ENCODE data around the gene TAF1C.

TAF1C gene

DNA sequence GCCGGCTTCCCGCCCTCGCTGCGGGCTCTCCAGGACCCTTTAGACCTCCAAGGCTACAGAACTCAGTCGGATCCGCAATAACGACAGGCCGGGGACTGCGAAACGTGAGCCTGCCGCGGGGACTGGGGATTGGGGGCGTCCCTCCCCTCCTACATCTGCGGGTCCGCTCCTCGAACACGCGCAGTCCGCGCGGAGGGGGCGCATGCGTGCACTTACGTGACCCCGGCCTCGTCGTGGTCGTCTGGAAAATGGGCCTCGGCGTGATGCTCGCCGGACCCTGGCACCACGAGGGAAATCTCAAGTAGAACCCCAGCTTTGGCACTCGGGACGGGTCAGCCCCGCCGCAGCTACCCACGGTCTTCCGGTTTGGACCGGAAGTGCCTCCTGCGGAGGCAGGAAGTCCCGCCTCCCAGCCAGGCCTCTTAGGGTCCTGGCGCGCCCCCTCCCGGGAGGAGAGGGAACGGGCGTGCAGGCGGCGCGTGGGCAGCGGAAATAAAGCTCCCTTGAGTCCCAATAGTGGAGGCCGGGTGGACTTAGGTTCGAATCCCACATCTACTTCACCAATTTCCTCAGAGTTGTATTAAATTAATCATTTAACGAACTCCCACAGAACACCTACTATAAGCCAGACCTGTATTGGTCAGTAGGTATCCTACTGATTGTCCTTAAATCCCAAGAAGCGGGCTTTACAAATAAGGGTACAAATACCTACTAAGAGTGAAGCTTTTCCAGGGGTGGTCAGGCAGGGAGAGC, at the start of gene TAF1C:
Gene TAF1C (minus strand): TSS at position 373 of the 753 bp plus-strand sequence. CDS start 2,069 bp downstream, outside the sequence.
- H3K4me3 ChIP-seq (ENCODE audit: low read length), result peak within 1 kb of the TSS; percentile 91
- TF ChIP-seq ZNF274 (IDR thresholded peaks at IDR 0.05; ENCODE audit: low read depth, low read length), result no peak

DNA sequence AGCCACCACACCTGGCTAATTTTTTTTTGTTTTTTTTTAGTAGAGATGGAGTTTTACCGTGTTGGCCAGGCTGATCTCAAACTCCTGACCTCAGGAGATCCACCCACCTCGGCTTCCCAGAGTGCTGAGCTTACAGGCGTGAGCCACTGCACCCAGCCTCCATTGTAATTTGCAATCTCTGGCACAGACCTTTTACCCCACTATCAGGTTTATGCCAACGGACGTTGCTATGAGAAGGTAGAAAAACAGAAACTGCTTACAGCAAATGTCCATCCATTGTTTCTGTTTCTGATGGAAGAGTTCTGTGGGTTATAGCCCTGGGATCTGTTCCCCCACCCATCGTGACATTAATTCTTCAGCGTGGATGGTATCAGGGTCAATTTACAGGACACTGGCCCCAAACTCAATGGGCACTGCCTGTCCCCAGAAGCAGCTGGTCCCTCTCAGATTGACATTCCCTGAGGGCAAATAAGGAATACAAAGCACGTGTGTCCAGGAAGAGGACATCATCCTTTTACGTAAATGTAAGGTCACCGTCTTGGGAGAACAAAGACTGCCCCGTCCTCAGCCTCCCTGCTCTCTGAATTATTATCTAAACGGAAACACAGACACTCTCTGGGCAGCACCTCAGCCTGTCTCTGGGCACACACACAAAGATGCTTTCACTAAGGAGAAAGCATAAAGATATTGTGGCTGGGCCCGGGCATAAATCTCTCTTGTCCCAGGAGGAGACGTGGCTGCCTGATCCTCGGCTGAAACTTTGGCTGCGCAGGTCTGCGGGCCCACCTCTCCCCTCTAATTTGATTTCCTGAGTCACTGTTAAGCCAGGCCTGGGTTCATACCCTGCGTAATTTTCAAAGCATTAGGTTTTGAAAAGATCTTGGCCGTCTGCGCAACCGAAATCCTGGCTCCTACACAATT, 47.7 kb upstream of the TAF1C start:
- no peak for TF ChIP-seq ZNF274 (IDR thresholded peaks at IDR 0.05; ENCODE audit: low read depth, low read length)
- no peak overlapping the region for H3K4me3 ChIP-seq (ENCODE audit: low read length)

DNA sequence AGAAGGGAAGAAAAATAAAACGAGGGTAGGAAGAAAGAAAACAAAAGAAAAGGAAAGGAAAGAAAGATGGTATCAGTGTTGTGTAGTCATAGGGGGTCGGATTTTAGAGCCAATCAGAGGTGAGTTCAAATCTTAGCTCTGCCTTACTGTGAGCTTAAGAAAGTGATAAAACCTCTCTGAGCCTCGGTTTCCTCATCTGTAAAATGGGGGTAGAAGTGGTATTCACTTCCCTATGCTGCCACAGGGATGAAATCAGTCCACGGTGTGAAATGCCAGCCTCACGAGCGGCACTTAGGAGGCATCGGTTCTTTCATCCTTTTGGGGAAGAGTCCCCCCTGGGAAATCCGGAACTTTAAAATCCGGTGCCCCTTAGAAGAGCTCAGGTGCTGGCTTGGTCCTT, 46.9 kb upstream of the TAF1C start:
- TF ChIP-seq ZNF274 (IDR thresholded peaks at IDR 0.05; ENCODE audit: low read depth, low read length), result no peak
- H3K4me3 ChIP-seq (ENCODE audit: low read length), result no peak overlapping the region

DNA sequence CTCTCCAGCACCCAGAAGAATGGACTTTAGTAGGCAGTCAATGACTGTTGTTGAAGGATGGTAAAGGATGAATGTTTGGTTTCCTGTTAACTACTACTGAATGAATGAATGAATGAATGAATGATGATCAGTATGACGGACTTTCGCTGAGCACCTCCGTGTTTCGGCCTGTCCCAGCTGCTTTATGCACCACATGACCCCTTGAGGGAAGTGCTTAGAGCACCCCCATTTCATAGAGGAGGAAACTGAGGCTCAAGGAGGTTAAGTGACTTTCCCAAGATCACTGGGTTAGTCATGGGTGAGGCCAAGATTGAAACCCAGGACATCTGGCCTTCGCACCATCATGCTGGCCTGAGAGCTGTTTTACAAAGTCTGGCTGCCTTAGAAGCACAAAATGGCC, 46.1 kb upstream of the TAF1C start:
- TF ChIP-seq ZNF274 (IDR thresholded peaks at IDR 0.05; ENCODE audit: low read depth, low read length), result no peak
- no peak overlapping the region for H3K4me3 ChIP-seq (ENCODE audit: low read length)

- no peak overlapping the region for H3K4me3 ChIP-seq (ENCODE audit: low read length)
- no peak for TF ChIP-seq ZNF274 (IDR thresholded peaks at IDR 0.05; ENCODE audit: low read depth, low read length)
Measured at GRCh38 chr16:84232060-84232459, 45.2 kb upstream of the TAF1C start.

DNA sequence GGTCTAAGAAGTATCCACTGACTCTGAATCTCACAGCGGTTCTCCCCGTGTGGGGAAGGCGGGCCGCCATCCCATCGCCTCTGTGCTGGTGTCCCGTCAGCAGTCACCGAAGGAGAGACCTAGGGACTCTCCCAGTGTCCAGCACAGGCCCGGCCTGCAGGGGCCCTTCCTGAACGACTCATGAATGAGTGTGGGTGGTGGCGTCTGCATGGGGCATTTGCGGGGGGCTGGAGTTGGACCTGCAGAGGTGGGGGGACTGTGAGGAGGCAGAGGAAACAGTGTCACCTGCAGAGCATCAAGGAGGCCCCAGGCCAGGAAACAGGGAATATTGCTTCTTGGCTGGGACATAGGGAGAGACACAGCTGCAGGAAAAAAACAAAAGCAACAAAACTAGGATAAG, 42.6 kb upstream of the TAF1C start:
- no peak for TF ChIP-seq ZNF274 (IDR thresholded peaks at IDR 0.05; ENCODE audit: low read depth, low read length)
- no peak overlapping the region for H3K4me3 ChIP-seq (ENCODE audit: low read length)

- H3K4me3 ChIP-seq (ENCODE audit: low read length), result no peak overlapping the region
- no peak for TF ChIP-seq ZNF274 (IDR thresholded peaks at IDR 0.05; ENCODE audit: low read depth, low read length)
Measured at GRCh38 chr16:84228256-84228838, 41.5 kb upstream of the TAF1C start.

GRCh38 chr16:84227548-84227947, 40.7 kb upstream of the TAF1C start:
- H3K4me3 ChIP-seq (ENCODE audit: low read length), result no peak overlapping the region
- no peak for TF ChIP-seq ZNF274 (IDR thresholded peaks at IDR 0.05; ENCODE audit: low read depth, low read length)

DNA sequence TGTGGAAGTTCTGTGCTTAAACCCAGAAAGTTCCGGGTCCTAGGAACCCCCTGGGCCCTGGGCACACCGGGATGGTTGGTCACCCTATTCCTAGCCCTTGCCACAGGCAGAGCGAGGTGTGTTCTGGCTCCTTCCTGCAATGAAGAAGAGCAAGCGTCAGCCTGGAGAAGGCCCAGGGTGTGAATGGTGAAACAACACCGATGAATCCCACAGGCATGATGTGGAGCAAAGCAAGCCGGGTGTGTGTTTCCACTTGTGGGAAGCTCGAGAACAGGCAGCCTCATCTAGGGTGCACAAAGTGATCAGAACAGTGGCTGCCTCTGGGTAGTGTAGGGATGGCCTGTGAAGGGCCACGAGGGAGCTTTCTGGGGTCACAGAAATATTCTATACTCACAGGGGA, 39.2 kb upstream of the TAF1C start:
- H3K4me3 ChIP-seq (ENCODE audit: low read length), result no peak overlapping the region
- TF ChIP-seq ZNF274 (IDR thresholded peaks at IDR 0.05; ENCODE audit: low read depth, low read length), result no peak

GRCh38 chr16:84225571-84225970, 38.7 kb upstream of the TAF1C start:
- no peak for TF ChIP-seq ZNF274 (IDR thresholded peaks at IDR 0.05; ENCODE audit: low read depth, low read length)

GRCh38 chr16:84225126-84225525, 38.3 kb upstream of the TAF1C start:
- no peak for TF ChIP-seq ZNF274 (IDR thresholded peaks at IDR 0.05; ENCODE audit: low read depth, low read length)
- no peak overlapping the region for H3K4me3 ChIP-seq (ENCODE audit: low read length)

More at GRCh38 chr16:84225571-84225970, 38.7 kb upstream of the TAF1C start:
- no peak overlapping the region for H3K4me3 ChIP-seq (ENCODE audit: low read length)

DNA sequence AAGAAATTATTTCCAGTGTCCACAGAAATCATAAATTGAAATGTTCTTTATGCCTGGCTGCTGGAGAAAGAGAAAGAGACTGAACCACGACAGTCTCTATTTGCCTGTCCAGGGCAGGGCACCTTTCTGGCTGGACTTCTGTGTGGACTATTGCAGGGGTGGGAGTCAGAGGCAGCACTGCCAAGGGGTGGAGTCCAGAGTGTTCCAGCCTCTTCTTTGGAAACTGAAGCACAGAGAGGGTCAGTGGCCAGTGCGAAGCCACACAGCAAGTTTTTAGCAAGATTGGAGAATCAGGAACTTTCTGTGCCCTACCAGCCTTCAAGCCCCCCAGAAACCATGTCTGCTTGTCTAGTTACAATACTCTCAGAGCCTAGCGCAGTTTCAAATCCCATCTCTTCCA, 37.7 kb upstream of the TAF1C start:
- no peak for TF ChIP-seq ZNF274 (IDR thresholded peaks at IDR 0.05; ENCODE audit: low read depth, low read length)
- no peak overlapping the region for H3K4me3 ChIP-seq (ENCODE audit: low read length)

- TF ChIP-seq ZNF274 (IDR thresholded peaks at IDR 0.05; ENCODE audit: low read depth, low read length), result no peak
- H3K4me3 ChIP-seq (ENCODE audit: low read length), result no peak overlapping the region
Measured at GRCh38 chr16:84223456-84223855, 36.6 kb upstream of the TAF1C start.

DNA sequence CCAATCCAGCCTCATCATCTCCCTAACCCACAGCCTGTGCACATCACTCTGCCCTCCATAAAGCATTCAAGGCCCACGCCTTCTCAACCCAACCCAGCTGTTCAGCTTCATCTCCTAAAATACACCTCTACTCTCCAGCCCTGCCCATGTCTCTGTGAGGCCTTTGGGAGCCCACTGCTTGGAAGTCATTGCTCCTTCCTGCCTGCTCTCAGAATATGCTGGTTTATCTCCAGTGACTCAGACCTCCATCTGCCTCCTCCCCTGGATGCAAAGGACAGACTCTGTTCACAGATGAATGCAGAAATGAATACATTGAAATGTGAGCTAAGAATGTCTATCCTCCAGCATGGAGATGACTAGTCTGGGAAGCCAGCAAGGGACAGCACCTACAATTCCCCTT, 34.0 kb upstream of the TAF1C start:
- no peak overlapping the region for H3K4me3 ChIP-seq (ENCODE audit: low read length)
- TF ChIP-seq ZNF274 (IDR thresholded peaks at IDR 0.05; ENCODE audit: low read depth, low read length), result no peak

All from GM08714 (cell line).